Epidermal melanocyte (primary cell): Measurements from ENCODE around the gene TBC1D12.
"Not testable (repeated sequence)": the region's sequence is repeated elsewhere in the genome, so short reads cannot be mapped to it uniquely, and the experiment has no call there.

Experiments used
- DNase-seq: peaks from one replicate; pipeline ENCODE4 v3.0.0; 2011; ENCODE audit warnings: low spot score; ENCODE audit not compliant: insufficient read length

The TBC1D12 gene

GRCh38 chr10:94402204-94402842, at the start of gene TBC1D12:
TSS of gene TBC1D12 (plus strand) at chr10:94402541. CDS start at chr10:94402614, 73 bp downstream.
- peak; percentile 88 for DNase-seq

GRCh38 chr10:94353336-94353735, 49.0 kb upstream of the TBC1D12 start:
- no peak for DNase-seq

- DNase-seq: no peak
Measured at GRCh38 chr10:94355841-94356240, 46.5 kb upstream of the TBC1D12 start.

- no peak for DNase-seq
Measured at GRCh38 chr10:94357193-94357592, 45.1 kb upstream of the TBC1D12 start.

- DNase-seq: peak; percentile 49
Measured at GRCh38 chr10:94358480-94358879, 43.9 kb upstream of the TBC1D12 start.

- DNase-seq: no peak
Measured at GRCh38 chr10:94361171-94361794, 41.1 kb upstream of the TBC1D12 start.

- DNase-seq: peak; percentile 86
Measured at GRCh38 chr10:94362360-94363250, 39.7 kb upstream of the TBC1D12 start, which contains the start of gene NOC3L. TSS of gene NOC3L (minus strand) at chr10:94362939. CDS start at chr10:94362838, 101 bp downstream.

- no peak for DNase-seq
Measured at GRCh38 chr10:94363251-94363565, 39.1 kb upstream of the TBC1D12 start.

GRCh38 chr10:94364482-94364881, 37.9 kb upstream of the TBC1D12 start:
- DNase-seq: no peak

- no peak for DNase-seq
Measured at GRCh38 chr10:94366382-94366781, 36.0 kb upstream of the TBC1D12 start.

GRCh38 chr10:94370501-94370900, 31.8 kb upstream of the TBC1D12 start:
- DNase-seq: no peak

- no peak for DNase-seq
Measured at GRCh38 chr10:94375374-94375773, 27.0 kb upstream of the TBC1D12 start.

GRCh38 chr10:94376865-94377264, 25.5 kb upstream of the TBC1D12 start:
- DNase-seq: no peak

- DNase-seq: no peak
Measured at GRCh38 chr10:94383530-94383929, 18.8 kb upstream of the TBC1D12 start.

- DNase-seq: not testable (repeated sequence)
Measured at GRCh38 chr10:94385733-94386132, 16.6 kb upstream of the TBC1D12 start.

GRCh38 chr10:94392117-94392516, 10.2 kb upstream of the TBC1D12 start:
- DNase-seq: not testable (repeated sequence)

GRCh38 chr10:94397549-94398370, 4.6 kb upstream of the TBC1D12 start:
- DNase-seq: no peak

- DNase-seq: no peak
Measured at GRCh38 chr10:94398762-94399161, 3.6 kb upstream of the TBC1D12 start.

- DNase-seq: no peak
Measured at GRCh38 chr10:94402843-94403379, 570 bp downstream of the TBC1D12 start.

GRCh38 chr10:94403380-94404213, 1.3 kb downstream of the TBC1D12 start:
- no peak for DNase-seq
